Kidney (tissue), 14 donors: ENCODE measurements around the gene PSMA6. TPM values are rescaled to one million over a fixed set of nuclear protein-coding genes. Genes with fewer than 3 reads are reported as not detected.

Experiments
- DNase-seq, 5 donors: peaks; one replicate each; pipeline ENCODE4 v3.0.0-alpha.2; 2013 to 2020
- FAIRE-seq: peaks from 2 replicates; lab custom pipeline; 2012; peaks lifted over from hg19 to GRCh38; lab: Jason Lieb, UNC
- H3K27ac ChIP-seq, 2 donors: one replicate each; pipeline ENCODE4 v1.7.0; 2013; ENCODE audit warnings: low read depth in 2 of 2, low read length in 2 of 2, inconsistent platforms in 1 of 2
- H3K27me3 ChIP-seq: one replicate; pipeline ENCODE4 v1.7.1; 2013; ENCODE audit warnings: low read length, inconsistent platforms; ENCODE audit not compliant: control insufficient read depth, insufficient read depth
- H3K36me3 ChIP-seq, 3 donors: one replicate each; pipeline versions ENCODE4 v1.7.0 to v1.7.1; 2013; ENCODE audit warnings: low read length in 3 of 3, control low read depth in 1 of 3, inconsistent platforms in 1 of 3; ENCODE audit not compliant: insufficient read depth in 3 of 3, control insufficient read depth in 2 of 3
- H3K4me1 ChIP-seq, 3 donors: one replicate each; pipeline versions ENCODE4 v1.7.0 to v1.7.1; 2013; ENCODE audit warnings: low read length in 3 of 3, inconsistent platforms in 1 of 3, low read depth in 1 of 3; ENCODE audit not compliant: control insufficient read depth in 2 of 3, insufficient read depth in 2 of 3
- H3K4me3 ChIP-seq, 3 donors: one replicate each; pipeline versions ENCODE4 v1.7.0 to v1.8.1; 2013; ENCODE audit warnings: low read length in 3 of 3, control low read depth in 1 of 3, inconsistent platforms in 1 of 3
- H3K9ac ChIP-seq, 3 donors: one replicate each; pipeline versions ENCODE4 v1.7.0 to v1.7.1; 2013; ENCODE audit warnings: low read length in 3 of 3, control low read depth in 1 of 3, inconsistent platforms in 1 of 3
- H3K9me3 ChIP-seq, 3 donors: one replicate each; pipeline versions ENCODE4 v1.7.0 to v1.7.1; 2013; ENCODE audit warnings: low read length in 3 of 3, control low read depth in 1 of 3, inconsistent platforms in 1 of 3; ENCODE audit not compliant: control insufficient read depth in 2 of 3, insufficient read depth in 1 of 3
- intact Hi-C: fragments of 100-400 bp; cut with DNase I; formaldehyde crosslinking; loops from one replicate; pipeline ENCODE4 v1.11.1; 2022
- polyA plus RNA-seq: library from polyadenylated mRNA; stranded (reverse); fragments of 350-450 nt; fragmentation: Illumina TruSeq; extraction: RNeasy Lipid Tissue Mini Kit (QIAGEN cat#74804); gene quantifications from one replicate; pipeline ENCODE4 v1.2.3, GENCODE V29; 2014; ENCODE audit warnings: low read depth, low replicate concordance; ENCODE audit not compliant: insufficient read depth
- total RNA-seq: library from RNA; stranded (reverse); fragmentation: NEBNext Ultra II Directional; extraction: Animal tissue kit (Norgen Biotek cat#: 25700); gene quantifications from one replicate; pipeline ENCODE4 v1.2.1, GENCODE V29; 2021
- TF ChIP-seq, protein P1 (sequence below): IDR thresholded peaks from 3 replicates; pipeline ENCODE4 v1.5.1; 2012; ENCODE audit warnings: mild to moderate bottlenecking, moderate library complexity, borderline replicate concordance; ENCODE audit not compliant: insufficient read depth; ENCODE audit errors: extremely low read depth
- donor health status: control.
- donor health status: control.
- donor health status: control.
- donor health status: control.
- donor health status: control.
- donor health status: DM: yes; HTN: yes; CAD: no.
- donor health status: Normal renal cell carcinoma (clear cell type).

The PSMA6 gene
- total and polyA plus RNA-seq, 2 donors from 2014 or later = 127 to 174 TPM

DNA sequence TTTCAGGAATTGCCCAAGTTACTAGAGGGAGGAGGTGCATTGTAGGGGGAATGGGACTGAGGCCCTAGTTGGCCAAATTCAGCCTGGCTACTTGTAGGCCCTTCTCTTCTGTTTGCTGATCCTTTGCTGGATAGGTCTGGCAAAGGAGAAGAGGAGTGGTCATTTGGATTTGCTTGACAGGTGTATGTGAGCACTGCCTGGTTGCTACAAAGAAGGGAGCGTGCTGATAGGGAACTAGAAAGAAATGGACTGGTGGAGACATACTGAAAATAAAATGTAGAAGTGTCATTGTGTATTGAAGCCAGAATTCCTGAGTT, 3.6 kb downstream of the PSMA6 start:
- DNase-seq = no peak
- FAIRE-seq = no peak
- H3K36me3 ChIP-seq = no peaks in the 10 kb centered on the region
- TF ChIP-seq, protein P1, sequence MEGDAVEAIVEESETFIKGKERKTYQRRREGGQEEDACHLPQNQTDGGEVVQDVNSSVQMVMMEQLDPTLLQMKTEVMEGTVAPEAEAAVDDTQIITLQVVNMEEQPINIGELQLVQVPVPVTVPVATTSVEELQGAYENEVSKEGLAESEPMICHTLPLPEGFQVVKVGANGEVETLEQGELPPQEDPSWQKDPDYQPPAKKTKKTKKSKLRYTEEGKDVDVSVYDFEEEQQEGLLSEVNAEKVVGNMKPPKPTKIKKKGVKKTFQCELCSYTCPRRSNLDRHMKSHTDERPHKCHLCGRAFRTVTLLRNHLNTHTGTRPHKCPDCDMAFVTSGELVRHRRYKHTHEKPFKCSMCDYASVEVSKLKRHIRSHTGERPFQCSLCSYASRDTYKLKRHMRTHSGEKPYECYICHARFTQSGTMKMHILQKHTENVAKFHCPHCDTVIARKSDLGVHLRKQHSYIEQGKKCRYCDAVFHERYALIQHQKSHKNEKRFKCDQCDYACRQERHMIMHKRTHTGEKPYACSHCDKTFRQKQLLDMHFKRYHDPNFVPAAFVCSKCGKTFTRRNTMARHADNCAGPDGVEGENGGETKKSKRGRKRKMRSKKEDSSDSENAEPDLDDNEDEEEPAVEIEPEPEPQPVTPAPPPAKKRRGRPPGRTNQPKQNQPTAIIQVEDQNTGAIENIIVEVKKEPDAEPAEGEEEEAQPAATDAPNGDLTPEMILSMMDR = no peak
- H3K4me1 ChIP-seq = peaks cover 0 to 9% (median 5%) of the 10 kb centered on the region in 3 donors
- no peak overlapping the region for H3K9ac ChIP-seq
- no peak overlapping the region for H3K27ac ChIP-seq
- no peak overlapping the region for H3K4me3 ChIP-seq
- no peaks in the 10 kb centered on the region for H3K9me3 ChIP-seq
- H3K27me3 ChIP-seq = no peaks in the 10 kb centered on the region
- intact Hi-C loops = no loop called here

DNA sequence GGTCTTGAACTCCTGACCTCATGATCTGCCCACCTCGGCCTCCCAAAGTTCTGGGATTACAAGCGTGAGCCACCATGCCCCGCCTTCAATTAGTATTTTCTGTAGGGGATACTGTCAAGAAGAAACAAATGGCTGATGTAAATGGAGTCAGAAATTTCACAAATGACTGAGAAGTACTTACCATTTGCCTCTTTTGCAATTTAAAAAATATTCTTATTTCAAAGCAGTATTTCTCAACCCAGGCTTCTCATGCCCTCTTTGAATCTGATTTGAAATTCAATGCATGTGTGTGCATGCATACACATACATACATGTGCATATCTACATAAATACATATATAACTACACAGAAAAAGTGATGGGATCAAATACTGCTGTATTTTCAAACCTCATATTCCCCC, 4.4 kb downstream of the PSMA6 start:
- H3K4me3 ChIP-seq = no peak overlapping the region
- no peaks in the 10 kb centered on the region for H3K27me3 ChIP-seq
- no peak overlapping the region for H3K9ac ChIP-seq
- no peak for FAIRE-seq
- H3K4me1 ChIP-seq = peaks cover 0 to 9% (median 5%) of the 10 kb centered on the region in 3 donors
- intact Hi-C loops = no loop called here
- no peak for DNase-seq
- H3K9me3 ChIP-seq = no peaks in the 10 kb centered on the region
- no peak overlapping the region for H3K27ac ChIP-seq
- no peaks in the 10 kb centered on the region for H3K36me3 ChIP-seq
- TF ChIP-seq, protein P1 = no peak

DNA sequence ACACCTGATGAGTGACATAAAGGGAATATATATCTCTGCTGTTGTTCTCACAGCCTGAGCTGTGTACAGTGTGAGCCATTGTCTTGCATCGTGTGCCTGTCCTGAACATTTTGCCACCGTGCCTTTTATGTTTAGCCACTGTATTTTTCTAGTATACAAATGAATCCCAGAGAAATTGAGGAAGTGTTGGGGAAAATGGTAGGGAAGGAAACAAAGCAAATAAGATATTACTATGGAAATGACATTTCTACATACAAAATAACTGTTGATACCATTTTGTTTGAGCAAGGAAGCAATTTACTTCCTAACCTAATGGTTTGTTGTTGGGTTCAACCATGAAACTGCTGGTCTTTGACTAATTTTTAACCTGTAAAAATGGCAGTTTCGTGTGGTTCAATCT, 5.5 kb downstream of the PSMA6 start:
- DNase-seq (no peak), FAIRE-seq (no peak)
- Histone ChIP-seq H3K9ac (no peak overlapping the region), H3K4me1 (peaks cover 0 to 9% (median 5%) of the 10 kb centered on the region in 3 donors), H3K27me3 (no peaks in the 10 kb centered on the region), H3K9me3 (no peaks in the 10 kb centered on the region), H3K36me3 (no peaks in the 10 kb centered on the region), H3K4me3 (no peak overlapping the region), H3K27ac (no peak overlapping the region)
- TF ChIP-seq, protein P1 = no peak
- intact Hi-C loops = no loop called here

DNA sequence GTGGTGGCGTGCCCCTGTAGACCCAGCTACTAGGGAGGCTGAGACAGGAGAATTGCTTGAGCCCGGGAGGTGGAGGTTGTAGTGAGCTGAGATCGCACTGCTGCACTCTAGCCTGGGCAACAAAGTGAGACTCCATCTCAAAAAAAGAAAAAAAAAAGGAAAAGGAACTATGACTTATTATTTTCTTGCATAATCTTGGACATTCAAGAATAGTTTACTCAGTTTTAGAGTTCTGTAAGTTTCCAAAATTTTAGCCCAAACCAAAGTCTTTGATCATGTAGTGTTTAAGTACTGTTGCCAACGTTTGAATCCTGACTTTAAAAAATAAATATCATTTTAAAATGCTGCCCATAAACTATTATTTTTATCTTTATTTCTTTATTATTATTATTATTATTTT, 6.2 kb downstream of the PSMA6 start:
- Histone ChIP-seq H3K36me3 (no peaks in the 10 kb centered on the region), H3K27me3 (no peaks in the 10 kb centered on the region), H3K4me3 (no peak overlapping the region), H3K27ac (no peak overlapping the region), H3K9ac (no peak overlapping the region), H3K4me1 (peaks cover 0 to 5% (median 5%) of the 10 kb centered on the region in 3 donors), H3K9me3 (no peaks in the 10 kb centered on the region)
- intact Hi-C loops = no loop called here
- DNase-seq (no peak), FAIRE-seq (no peak)
- TF ChIP-seq, protein P1 = no peak
